Gastroesophageal sphincter (tissue), 3 donors: ENCODE data around the gene CD40.

Experiments
- CTCF ChIP-seq, 4 experiments: fragments of 200-600 bp in 2 of 4; fragments of 450-650 bp in 2 of 4; sonication (generic) in 1 of 4; IDR thresholded peaks; one replicate each; pipeline ENCODE4 v1.5.1; 2017 to 2019; ENCODE audit warnings: antibody characterized with exemption in 4 of 4, mild to moderate bottlenecking in 2 of 4, moderate library complexity in 2 of 4
- POLR2A ChIP-seq, 2 donors: fragments of 450-650 bp; IDR thresholded peaks; one replicate each; pipeline ENCODE4 v1.6.1; 2017; ENCODE audit warnings: antibody characterized with exemption in 2 of 2, mild to moderate bottlenecking in 2 of 2, moderate library complexity in 1 of 2

DNA sequence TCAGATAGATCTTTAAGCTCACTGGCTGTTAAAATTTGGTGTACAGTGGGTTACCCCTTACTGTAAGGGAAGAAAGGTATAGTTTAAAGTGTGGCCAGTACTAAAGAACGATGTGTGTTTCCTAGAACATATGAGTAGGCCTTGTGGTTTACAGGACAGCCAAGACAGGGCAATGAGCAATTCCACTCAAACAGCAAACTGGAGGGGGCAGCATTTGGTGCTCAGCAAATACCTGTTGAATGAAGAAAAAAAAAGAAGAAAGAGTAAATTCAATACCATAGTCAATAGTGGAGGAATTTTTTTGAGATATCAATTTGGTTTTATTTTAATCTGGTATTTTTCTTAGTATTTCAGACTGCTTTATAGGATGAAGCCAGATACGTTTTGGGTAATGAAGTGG, 24.6 kb upstream of the CD40 start:
- no peak for TF ChIP-seq CTCF (IDR thresholded peaks at IDR 0.05)
- no peak for TF ChIP-seq POLR2A (IDR thresholded peaks at IDR 0.05)
